AML-193 (cell line): ENCODE data around the gene ARHGAP21.
A peak's percentile ranks its signal among the peaks of the same experiment; 100 is the strongest.

Source experiments
- DNase-seq, 2 experiments: peaks; one replicate each; lab custom pipeline; 2025; lab: John Stamatoyannopoulos, UW

ARHGAP21 gene

DNA sequence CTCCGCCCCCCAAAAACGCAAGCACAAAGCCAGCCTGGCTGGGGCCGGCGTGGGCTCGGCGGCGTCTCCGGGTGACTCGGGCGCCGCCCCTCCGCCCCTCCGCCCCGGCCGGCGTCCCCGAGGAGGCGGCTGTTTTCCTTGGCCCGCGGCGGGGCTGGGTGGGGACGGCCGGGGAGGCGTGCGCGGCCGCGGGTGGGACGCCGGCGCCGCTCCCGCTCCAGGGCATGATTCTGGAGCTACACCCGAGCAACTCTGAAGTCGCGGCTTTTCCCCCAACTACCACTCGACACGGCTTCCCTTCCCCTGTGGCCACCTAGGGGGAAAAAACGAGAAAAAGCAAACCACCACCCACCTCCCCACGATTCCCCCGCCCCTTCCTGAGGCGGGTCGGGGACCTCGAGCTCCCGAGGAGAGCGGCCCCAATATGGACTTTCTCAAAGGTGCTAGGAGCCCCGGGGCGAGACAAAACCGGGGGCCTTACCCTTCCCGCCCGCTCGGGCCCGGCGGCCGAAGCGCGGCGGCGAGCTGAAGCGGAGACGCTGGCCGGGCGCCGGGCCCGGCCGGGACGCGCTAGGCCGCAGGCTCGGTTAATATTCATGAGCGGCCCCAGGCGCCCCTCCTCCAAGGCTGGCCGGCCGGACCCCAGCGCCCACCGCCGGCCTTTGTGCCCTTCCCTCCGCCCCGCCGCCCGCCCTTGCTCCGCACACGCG lies 856 bp downstream of the ARHGAP21 start:
- DNase-seq: no peak

DNA sequence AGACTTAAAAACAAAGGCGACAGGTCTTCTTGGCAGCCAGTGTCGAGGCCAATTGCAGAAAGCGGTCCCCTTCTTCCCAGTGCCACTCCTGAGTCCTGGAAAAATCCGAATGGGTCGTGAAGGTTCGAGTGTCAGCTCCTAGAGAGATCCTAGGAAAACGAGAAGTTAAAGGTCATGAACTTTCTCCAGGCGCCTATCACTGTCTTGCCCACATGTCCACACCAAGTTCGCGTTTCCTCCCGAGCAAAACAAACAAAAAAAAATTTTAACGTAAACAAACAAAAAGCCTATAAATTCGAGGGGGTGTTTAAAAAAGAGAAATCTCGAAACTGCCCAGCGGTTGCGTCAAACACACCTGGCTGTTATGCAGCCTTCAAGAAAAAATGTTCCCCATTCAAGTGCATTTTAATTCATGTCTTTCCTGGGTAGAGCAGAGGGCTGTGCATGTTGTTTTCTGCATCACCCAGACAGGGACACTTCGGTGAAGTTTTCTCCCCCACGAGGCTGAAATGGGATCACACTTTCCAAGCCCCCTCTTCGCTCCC lies 1.5 kb downstream of the ARHGAP21 start:
- DNase-seq: peak; percentile 10 to 12

DNA sequence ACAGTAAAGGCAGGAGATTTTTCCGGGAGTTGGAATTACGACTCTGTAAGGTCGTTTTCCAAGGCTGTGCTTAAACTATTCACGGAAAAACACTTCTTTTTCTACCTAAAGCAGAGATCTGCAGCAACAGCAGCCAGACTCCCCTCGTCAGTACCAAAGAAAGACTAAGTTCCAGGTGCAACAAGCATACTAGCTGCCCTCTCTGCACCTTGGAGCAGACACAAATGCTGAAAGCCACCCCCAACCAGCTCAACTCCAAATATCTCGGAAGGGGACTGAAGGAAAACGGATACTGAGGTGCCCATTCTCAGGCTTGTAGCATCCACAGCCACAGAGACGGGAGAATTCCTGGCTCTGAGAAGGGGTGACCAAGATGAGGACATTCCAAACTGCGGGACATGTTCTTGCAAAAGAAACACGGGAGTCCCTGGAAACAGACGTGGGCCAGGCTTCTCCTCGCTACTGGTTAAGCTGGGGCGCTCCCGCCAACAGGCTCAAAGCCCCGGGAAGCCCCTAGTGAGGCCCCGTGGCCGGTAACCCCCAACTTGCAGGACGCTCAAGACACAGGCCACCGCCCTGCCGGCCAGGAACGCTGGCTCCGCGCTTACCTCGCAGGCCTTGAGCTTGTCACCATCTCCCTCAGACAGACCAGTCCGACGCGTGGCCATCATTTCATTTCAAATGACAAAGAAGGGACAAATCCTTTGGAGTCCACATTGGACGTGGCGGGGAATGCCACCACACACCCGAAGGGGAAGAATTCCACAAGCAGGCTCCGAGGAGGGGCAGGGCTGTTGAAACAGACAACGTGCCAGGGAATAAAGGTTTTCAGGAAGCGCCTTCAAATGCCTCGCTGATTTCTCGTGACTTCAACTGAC lies 2.2 kb downstream of the ARHGAP21 start:
- DNase-seq: no peak

DNA sequence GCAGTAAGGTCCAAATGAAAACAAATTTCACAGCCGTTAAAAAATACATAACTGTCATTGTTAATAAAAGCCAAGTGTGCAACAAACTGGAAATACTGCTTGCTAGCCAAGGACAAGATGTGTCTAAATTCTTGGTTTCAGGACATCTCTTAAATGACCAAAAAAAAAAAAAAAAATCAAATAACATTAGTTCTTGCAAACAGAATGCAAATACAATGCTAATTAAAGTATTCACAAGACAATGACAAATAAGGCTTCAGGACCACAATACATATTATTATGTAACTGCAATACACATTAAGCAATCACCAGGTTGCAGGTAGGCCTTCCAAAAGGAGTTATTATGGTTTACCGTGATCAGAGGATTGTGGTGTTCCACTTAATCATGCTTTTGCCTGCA lies 3.6 kb downstream of the ARHGAP21 start:
- DNase-seq: no peak

DNA sequence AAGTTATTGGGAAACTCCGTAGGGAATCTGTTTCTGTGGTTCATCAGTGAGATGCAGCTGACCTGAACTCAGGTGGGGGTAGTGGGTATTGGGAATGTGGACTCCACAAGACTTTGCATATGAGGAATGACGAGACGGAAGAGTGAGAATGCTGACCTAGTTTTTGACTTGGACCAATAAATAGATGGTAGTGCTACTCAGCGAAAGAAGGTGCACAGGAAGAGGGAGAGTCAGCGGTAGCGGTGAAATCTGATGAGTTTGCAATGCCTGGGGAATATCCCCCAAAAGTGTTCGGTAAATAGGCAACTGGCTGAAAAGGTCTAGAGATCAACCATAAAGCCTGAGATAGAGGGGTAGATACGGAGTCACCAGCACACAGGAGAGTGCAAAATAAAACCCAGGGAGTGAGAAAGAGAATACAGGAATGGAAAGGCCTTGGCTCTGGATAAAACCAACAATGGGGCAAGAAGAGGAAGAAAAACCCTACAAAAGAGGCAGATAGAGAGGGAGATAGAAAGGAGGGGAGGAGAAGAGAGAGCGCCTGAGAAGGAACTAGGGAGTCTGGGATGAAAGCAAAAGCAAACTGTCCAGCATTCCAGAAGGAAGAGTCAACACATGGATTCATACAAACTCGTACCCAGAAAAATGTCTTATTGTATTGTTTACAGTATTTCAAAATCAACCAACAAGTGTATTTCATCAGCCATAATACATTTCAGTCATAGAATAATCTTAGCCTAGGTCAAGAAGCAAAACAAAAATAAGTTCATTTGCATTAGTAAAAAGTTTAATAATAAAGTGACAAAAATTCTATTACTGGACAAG lies 5.4 kb downstream of the ARHGAP21 start:
- DNase-seq: no peak

DNA sequence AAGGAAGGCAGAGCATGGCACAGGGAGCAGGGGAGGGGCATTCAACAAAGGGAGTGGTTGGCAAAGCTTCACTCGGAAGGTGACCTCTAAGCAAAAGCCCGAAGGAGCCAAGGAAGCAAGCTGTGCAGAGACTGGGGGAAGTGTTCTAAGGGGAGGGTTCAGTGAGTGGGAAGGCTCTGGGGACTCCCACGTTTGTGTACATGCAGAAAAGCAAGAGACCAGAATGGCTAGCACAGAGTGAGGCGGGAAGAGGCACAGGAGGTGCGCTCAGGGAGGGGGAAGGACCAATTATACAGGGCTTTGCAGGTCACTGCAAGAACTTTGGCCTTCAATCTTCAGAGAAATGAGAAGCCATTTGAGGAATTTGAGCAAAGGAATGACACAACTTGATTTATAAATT lies 7.4 kb downstream of the ARHGAP21 start:
- DNase-seq: no peak

DNA sequence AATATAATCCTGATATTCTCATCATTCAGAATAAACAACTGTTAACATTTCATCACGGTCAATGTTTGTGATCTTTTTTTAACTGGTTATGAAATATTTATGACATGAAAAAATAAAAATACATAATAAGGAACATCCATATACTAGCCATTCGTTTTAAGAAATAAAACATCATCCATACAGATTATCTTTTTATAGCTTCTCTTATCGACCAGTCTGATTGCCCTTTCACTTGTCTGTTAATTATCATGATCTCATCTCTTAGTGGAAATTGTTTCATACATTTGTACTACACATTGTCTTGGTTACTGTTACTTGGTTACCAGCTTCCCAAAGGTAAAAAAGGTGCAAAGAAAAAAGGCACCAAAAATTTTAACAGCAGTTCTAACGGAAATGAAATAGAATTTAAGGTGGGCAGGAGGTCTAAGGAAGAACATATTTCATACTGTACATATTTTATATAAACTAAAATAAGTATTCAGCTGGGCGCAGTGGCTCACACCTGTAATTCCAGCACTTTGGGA lies 8.4 kb downstream of the ARHGAP21 start:
- DNase-seq: no peak

DNA sequence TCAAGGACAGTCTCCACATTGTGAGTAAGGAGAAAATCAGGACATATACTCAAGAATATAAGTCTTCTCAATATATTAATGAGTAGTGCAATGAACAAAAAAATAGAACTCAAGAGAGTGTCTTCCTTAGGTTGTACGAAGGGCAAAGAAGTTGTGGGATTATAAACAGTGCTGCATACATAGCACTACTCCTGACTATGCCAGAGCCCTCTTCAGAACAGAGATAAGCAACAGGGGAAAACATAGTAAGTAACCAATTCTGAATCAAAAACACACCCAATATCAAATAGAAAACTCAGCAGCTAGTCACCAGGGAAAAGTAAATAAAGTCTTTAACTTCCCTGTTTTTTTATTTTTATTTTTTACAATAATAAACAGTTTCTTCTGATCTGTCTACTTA lies 10.6 kb downstream of the ARHGAP21 start:
- no peak for DNase-seq

DNA sequence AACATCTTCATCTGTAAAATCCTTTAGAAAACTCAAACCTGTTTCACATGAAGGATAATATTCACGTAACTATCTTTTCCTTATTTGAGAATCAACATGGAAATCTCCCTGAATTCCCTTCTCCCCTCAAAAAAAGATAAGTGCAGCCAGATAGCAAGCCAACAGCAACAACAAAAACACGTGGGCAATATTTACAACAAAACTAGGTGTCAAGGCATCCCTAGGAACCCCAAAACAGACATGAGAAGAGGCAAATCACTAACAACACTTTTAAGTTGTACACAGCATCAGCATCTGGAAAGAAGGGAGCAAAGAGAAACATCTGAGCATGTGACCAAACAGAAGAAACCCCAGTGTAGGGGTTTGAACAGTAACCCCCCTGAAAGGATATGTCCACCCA lies 12.2 kb downstream of the ARHGAP21 start:
- DNase-seq: no peak

DNA sequence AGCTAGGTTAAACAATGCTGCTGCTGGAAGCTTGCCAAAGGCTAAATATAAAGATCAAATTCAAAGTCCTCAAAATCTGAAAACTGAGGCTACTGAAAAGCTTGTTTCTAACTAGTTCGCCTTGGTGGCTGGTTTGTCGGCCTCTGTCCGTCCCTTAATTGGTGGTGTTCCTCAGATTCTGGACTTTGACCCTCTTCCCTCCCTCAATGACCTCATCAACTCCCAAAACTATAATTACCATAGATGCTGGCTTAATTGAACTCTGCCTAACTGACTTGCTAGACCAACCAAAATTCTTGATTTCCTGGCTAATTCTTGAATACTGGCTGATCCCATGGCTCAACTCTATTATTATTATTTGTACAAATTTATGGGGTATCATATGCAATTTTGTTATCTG lies 15.6 kb downstream of the ARHGAP21 start:
- DNase-seq: no peak

DNA sequence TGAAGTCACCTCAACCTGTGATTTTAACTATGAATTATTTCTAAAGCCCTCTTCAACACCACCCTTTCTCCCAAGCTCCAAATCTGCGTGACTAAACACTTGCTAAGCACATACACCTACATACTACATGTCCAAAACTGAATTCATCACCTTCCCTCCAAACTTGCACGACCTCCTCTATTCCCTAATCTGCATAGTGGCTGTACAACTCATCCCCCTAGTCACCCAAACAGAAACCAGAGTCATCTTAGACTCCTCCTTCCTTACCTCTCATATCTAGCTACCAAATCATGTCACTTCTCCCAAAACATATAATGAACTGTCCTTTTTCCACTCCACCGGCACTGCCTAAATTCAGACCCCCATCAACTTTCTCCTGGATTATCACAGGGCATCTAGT lies 16.2 kb downstream of the ARHGAP21 start:
- no peak for DNase-seq

DNA sequence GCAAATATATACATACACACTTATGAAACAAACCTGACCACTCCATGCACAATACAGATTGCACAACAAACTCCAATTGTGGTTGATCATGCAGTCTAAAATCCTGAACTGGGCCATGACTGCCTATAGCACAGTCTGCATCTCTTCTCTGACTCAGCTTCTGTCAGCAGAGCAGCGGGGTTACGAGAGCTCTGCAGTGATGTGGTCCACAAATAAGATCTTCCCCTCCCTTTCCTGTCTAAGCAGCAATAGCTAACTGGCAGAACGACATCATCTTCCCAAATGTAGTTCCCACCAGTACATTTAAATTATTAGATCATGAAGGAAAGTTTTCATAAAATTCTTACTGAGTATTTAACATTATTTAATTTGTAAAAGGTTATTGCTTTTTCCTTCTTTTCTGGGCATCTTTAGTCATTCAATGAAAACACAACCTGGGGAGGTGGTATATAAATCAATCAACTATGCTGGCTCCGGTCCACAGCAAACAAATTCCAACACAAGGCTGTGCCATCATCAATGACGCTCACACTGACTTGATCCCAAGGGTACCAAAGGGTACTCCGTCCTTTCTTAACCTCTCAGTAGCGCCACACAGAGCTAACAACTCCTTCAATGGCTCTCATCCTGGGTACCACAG lies 17.1 kb downstream of the ARHGAP21 start:
- DNase-seq: peak; percentile 88

DNA sequence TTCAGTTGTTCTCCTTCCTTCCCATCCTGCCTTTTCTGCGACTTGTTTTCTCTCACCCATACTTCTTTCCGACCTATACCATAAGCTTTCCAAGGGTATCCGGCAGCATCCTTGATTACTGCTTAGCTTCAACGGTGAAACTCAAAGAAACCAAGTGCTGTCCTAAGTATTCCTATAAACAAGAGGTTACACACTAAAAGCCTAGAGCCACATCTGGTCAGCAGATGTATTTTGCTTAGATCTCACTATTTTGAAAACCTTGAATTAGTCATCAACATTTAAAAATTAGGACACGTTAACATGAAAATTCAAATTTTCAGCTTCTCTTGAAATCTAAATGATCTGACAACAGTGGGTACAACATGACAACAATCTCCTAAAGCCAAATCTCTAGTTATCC lies 20.0 kb downstream of the ARHGAP21 start:
- DNase-seq: no peak

DNA sequence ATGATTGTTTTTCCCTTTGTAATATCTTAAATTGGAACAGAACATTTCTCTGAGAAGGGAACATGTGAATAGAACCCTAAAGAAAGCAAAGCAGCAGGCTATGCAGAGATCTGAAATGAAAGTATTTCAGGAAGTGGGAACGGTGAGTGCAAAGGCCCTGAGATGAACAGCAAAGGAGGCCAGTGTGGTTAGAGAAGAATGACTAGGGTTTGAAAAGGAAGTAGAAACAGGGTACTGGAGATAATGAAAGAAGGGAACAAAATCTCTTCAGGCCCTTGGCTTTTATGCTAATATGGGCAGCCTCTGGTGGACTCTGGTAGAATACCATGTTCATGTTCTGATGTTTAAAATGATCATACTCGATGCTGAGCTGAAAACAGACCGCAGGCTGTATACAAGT lies 22.2 kb downstream of the ARHGAP21 start:
- peak; percentile 63 to 72 for DNase-seq

DNA sequence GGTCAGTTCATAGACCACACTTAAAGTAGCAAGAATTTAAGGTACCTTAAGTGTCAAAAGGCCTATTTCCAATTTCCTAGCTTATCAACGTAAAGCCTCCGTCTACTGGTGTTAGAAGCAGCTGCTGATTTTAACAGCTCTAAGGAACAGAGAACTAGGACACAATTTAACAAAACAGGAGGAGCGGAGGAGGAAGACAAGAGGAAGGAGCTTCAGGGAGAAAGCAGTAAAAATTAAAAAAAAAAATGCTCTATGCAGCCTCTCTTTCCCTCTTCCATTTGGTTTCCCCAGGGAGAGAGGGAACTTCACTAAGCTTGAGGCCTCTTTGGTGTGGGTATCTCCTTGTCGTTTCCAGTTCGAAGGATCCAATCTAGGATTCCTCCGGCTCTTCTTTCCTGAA lies 22.7 kb downstream of the ARHGAP21 start:
- no peak for DNase-seq

DNA sequence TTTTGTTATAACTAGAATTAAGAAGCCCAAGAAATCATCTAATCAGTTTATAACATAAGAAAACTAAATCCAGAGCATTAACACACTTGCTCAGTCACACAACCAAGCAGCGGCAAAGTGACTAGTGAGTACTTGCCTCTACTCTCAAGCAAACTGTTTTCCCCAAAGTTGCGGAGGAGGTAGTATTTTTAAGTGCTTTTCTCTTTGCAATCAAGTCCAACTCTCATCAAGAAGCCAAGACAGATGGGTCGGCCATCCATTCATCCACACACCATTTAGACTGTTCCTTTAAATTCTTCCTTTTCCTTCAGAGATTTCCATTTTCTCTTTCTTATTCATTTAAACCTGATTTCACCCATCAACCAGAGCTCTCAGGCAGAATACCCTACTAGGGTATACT lies 25.4 kb downstream of the ARHGAP21 start:
- DNase-seq: no peak

DNA sequence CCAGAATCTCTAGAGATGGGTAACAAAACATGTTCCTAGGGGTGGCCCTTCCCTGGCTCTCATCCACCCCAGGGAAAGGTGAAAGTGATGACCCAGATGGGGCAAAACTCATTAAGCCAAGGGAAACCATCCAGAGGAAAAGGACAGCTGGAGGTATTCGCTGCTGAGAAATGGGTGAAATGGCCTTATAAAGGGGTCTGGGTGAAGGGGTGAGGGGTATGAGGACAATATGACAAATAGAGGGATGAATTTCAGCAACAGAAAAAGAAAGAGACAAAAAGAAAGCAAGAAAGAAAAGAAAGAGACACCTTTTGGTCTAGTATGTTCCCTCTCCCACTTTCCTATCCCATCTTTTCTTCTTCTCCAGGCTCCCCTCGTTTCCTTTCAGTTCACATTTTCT lies 26.6 kb downstream of the ARHGAP21 start:
- DNase-seq: no peak

DNA sequence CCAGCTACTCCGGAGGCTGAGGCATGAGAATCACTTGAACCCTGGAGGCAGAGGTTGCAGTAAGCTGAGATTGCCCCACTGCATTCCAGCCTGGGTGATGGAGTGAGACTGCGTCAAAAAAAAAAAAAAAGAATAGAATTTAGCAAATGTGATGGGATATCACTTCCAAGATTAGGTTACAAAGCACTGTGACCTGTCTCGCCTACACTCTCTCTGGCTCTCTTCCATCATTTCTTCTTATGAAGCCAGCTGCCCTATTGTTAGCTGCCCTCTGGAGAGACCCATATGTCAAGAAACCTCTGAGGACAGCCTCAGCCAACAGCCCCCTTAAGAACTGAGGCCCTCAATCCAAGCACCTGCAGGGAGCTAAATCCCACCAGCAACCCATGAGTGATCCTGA lies 28.2 kb downstream of the ARHGAP21 start:
- DNase-seq: no peak

DNA sequence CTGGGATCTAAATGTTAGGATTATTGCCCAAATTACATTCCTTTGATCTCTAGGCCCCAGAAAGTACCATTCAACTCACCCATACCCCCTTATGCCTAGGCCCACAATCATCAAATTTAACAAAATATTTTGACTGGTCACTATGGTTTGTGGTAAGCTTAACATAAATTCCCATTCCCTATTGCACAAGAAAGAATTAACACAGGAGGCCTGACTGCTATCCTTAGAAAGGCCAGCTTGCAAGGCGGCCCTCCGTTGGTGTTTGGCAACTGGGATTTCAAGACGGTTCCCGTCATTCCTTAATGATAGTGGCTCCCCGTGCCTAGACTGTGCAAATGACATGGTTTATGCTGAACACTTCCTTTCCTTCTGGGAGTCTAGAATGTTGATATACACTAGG lies 29.6 kb downstream of the ARHGAP21 start:
- no peak for DNase-seq

DNA sequence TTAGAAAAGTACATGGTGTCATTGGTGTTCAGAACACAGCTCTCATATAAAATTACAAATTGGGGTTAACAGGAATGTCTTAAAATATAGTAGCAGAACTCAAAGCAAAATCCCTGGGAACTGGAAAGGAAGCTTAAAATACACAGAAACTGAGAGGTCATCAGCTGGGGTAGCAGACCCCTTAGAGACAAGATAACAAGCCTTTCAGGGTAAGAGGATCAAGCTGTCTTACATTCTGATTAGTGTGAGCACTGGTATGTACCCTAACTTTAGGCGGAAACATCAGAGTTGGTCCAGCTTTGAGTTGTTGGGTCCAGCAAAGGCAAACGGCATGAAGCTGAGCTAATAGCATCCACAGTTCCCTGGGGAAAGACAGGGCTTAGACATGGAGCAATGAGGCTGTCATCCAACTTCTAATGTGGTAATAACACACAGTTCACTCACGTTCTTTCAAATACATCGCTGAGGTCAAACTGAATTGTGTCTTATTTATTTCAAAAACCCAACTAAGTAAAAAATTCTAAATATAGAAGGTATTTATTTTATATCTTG lies 32.6 kb downstream of the ARHGAP21 start:
- no peak for DNase-seq

DNA sequence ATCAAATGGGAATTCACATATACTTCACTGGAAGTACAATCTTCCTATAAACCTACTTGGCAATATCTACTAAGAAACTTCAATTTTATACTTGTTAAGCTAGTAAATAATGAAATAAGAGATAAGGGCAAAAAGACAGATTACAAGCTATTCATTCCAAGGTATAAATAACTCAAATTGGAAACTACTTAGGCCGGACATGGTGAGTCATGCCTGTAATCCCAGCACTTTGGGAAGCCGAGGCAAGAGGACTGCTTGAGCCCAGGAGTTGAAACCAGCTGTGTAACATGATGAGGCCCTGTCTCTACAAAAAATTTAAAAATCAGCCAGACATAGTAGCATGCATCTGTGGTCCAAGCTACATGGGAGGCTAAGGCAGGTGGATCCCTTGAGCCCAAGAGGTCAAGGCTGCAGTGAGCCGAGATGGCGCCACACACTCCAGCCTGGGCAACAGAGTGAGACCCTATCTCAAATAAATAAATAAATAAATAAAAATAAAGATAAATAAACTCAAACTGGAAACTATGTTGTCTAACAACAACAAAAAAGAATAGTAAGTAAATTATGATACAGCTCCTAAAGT lies 37.6 kb downstream of the ARHGAP21 start:
- DNase-seq: no peak
